ENCODE data around the gene PRR36. TPM values are rescaled to one million over a fixed set of nuclear protein-coding genes. Genes with fewer than 3 reads are reported as not detected.
A peak's percentile ranks its signal among the peaks of the same experiment; 100 is the strongest.

Gene PRR36
- total RNA-seq, 1 experiment from 2014 or later = 3.3 TPM

- TF ChIP-seq EZH2 (IDR thresholded peaks at IDR 0.05; ENCODE audit: borderline replicate concordance, low read depth, low read length, poor library complexity, severe bottlenecking) = no peak
- TF ChIP-seq, protein P1, sequence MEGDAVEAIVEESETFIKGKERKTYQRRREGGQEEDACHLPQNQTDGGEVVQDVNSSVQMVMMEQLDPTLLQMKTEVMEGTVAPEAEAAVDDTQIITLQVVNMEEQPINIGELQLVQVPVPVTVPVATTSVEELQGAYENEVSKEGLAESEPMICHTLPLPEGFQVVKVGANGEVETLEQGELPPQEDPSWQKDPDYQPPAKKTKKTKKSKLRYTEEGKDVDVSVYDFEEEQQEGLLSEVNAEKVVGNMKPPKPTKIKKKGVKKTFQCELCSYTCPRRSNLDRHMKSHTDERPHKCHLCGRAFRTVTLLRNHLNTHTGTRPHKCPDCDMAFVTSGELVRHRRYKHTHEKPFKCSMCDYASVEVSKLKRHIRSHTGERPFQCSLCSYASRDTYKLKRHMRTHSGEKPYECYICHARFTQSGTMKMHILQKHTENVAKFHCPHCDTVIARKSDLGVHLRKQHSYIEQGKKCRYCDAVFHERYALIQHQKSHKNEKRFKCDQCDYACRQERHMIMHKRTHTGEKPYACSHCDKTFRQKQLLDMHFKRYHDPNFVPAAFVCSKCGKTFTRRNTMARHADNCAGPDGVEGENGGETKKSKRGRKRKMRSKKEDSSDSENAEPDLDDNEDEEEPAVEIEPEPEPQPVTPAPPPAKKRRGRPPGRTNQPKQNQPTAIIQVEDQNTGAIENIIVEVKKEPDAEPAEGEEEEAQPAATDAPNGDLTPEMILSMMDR (conservative IDR thresholded peaks at IDR 0.05; ENCODE audit: low read depth, low read length) = no peak
- Histone ChIP-seq H3K36me3 (ENCODE audit: insufficient read depth, low read length, poor library complexity, severe bottlenecking) (no peaks in the 10 kb centered on the region), H3K9me3 (ENCODE audit: low read depth, low read length, poor library complexity, severe bottlenecking) (no peaks in the 10 kb centered on the region), H3K27ac (ENCODE audit: low read depth, low read length, poor library complexity, severe bottlenecking) (no peak overlapping the region), H3K27me3 (replicated peaks; ENCODE audit: insufficient read depth, low read depth, low read length, poor library complexity) (no peaks in the 10 kb centered on the region), H3K4me3 (ENCODE audit: low read depth, low read length, poor library complexity, severe bottlenecking) (no peak overlapping the region), H3K4me1 (ENCODE audit: insufficient read depth, low read length, poor library complexity, severe bottlenecking) (no peaks in the 10 kb centered on the region)
- no TSS peak for BruUV-seq (replicated peaks)
- intact Hi-C loops (cut with micrococcal nuclease; ENCODE audit: unreplicated experiment) = no loop called here
- ChIA-PET POLR2A (ENCODE audit: low non-redundant PET) (no interaction called here), CTCF (no interaction called here)
- DNase-seq (ENCODE audit: low spot score) = no peak
Observed at GRCh38 chr19:7840629-7841028, 33.6 kb downstream of the PRR36 start.

- Histone ChIP-seq H3K36me3 (ENCODE audit: insufficient read depth, low read length, poor library complexity, severe bottlenecking) (no peaks in the 10 kb centered on the region), H3K9me3 (ENCODE audit: low read depth, low read length, poor library complexity, severe bottlenecking) (no peaks in the 10 kb centered on the region), H3K27me3 (replicated peaks; ENCODE audit: insufficient read depth, low read depth, low read length, poor library complexity) (no peaks in the 10 kb centered on the region), H3K4me3 (ENCODE audit: low read depth, low read length, poor library complexity, severe bottlenecking) (no peak overlapping the region), H3K4me1 (ENCODE audit: insufficient read depth, low read length, poor library complexity, severe bottlenecking) (no peaks in the 10 kb centered on the region), H3K27ac (ENCODE audit: low read depth, low read length, poor library complexity, severe bottlenecking) (no peak overlapping the region)
- no TSS peak for BruUV-seq (replicated peaks)
- no peak for DNase-seq (ENCODE audit: low spot score)
- intact Hi-C loops (cut with micrococcal nuclease; ENCODE audit: unreplicated experiment) = no loop called here
- TF ChIP-seq EZH2 (IDR thresholded peaks at IDR 0.05; ENCODE audit: borderline replicate concordance, low read depth, low read length, poor library complexity, severe bottlenecking) = no peak
- TF ChIP-seq, protein P1 (conservative IDR thresholded peaks at IDR 0.05; ENCODE audit: low read depth, low read length) = no peak
- POLR2A ChIA-PET (ENCODE audit: low non-redundant PET) = no interaction called here
- CTCF ChIA-PET = no interaction called here
Observed at GRCh38 chr19:7839476-7839875, 34.7 kb downstream of the PRR36 start.

DNA sequence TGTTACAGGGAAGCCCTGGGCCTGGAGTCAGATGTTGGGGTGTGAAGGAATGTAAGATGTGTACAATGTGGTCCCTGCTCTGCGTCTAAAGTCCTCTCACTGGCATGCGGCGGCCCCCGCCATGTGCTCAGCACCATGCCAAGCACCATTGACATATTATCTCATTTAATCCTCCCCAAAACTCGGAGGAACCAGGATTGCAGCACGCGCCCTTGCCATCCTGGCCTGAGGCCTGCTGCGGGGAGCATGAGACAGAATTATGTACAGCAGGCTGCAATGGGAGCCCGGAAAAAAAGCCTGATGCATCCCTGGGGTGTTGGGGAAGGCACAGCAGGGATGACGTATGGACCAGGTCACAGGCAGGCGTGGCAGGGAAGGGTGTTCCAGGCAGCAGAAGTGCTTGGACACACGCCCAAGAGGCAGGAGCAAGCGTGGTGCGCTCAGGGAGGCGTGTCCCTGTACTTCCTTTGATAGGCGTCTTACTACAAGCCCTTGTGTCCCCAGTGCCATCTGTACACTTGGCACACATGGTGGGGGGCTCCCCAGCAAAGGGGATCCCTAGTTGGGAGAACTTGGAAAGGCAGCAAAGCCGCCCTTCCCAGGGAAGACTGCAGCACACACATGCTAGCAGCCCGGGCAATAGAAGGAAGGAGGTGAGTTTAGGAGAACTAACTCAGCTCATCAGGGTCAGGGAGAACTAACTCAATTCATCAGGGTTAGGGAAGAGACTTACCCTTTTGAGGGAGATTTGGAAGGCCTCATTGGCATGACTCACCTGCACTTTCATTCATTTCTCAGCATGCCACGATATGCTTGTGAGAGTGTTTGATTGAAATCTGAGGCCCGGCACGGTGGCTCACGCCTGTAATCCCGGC lies 40.7 kb downstream of the PRR36 start:
- Histone ChIP-seq H3K27me3 (replicated peaks; ENCODE audit: insufficient read depth, low read depth, low read length, poor library complexity) (no peaks in the 10 kb centered on the region), H3K4me1 (ENCODE audit: insufficient read depth, low read length, poor library complexity, severe bottlenecking) (peaks cover 9% of the 10 kb centered on the region), H3K27ac (ENCODE audit: low read depth, low read length, poor library complexity, severe bottlenecking) (no peak overlapping the region), H3K4me3 (ENCODE audit: low read depth, low read length, poor library complexity, severe bottlenecking) (no peak overlapping the region), H3K9me3 (ENCODE audit: low read depth, low read length, poor library complexity, severe bottlenecking) (no peaks in the 10 kb centered on the region), H3K36me3 (ENCODE audit: insufficient read depth, low read length, poor library complexity, severe bottlenecking) (no peaks in the 10 kb centered on the region)
- CTCF ChIA-PET = no interaction called here
- DNase-seq (ENCODE audit: low spot score) = peak; percentile 24
- intact Hi-C loops (cut with micrococcal nuclease; ENCODE audit: unreplicated experiment) = no loop called here
- POLR2A ChIA-PET (ENCODE audit: low non-redundant PET) = no interaction called here
- TF ChIP-seq, protein P1 (conservative IDR thresholded peaks at IDR 0.05; ENCODE audit: low read depth, low read length) = no peak
- TF ChIP-seq EZH2 (IDR thresholded peaks at IDR 0.05; ENCODE audit: borderline replicate concordance, low read depth, low read length, poor library complexity, severe bottlenecking) = no peak
- no TSS peak for BruUV-seq (replicated peaks)

Measured in A673 (cell line).